IPS-15b (cell line): ENCODE data around the gene CDK5RAP2.

Experiments
- H3K27me3 ChIP-seq: one replicate; pipeline ENCODE4 v1.6.1; 2013; ENCODE audit warnings: low read length; ENCODE audit not compliant: control insufficient read depth, insufficient read depth
- H3K36me3 ChIP-seq: one replicate; pipeline ENCODE4 v1.6.1; 2013; ENCODE audit warnings: low read length; ENCODE audit not compliant: control insufficient read depth, insufficient read depth
- H3K4me1 ChIP-seq: one replicate; pipeline ENCODE4 v1.6.1; 2013; ENCODE audit warnings: mild to moderate bottlenecking, low read length; ENCODE audit not compliant: control insufficient read depth, insufficient read depth
- H3K4me3 ChIP-seq: one replicate; pipeline ENCODE4 v1.5.1; 2013; ENCODE audit warnings: low read depth, low read length
- H3K9ac ChIP-seq: one replicate; pipeline ENCODE4 v1.6.1; 2013; ENCODE audit warnings: low read depth, mild to moderate bottlenecking, low read length
- H3K9me3 ChIP-seq: one replicate; pipeline ENCODE4 v1.6.1; 2013; ENCODE audit warnings: mild to moderate bottlenecking, low read length; ENCODE audit not compliant: control insufficient read depth, insufficient read depth

Gene CDK5RAP2

GRCh38 chr9:120399940-120400339, 180.0 kb downstream of the CDK5RAP2 start:
- no peaks in the 10 kb centered on the region for H3K4me1 ChIP-seq
- H3K36me3 ChIP-seq = peaks cover 29% of the 10 kb centered on the region
- H3K27me3 ChIP-seq = no peaks in the 10 kb centered on the region
- H3K9me3 ChIP-seq = no peaks in the 10 kb centered on the region
- no peak overlapping the region for H3K4me3 ChIP-seq
- H3K9ac ChIP-seq = no peak overlapping the region

- H3K36me3 ChIP-seq = peaks cover 23% of the 10 kb centered on the region
- H3K4me3 ChIP-seq = no peak overlapping the region
- H3K27me3 ChIP-seq = no peaks in the 10 kb centered on the region
- no peaks in the 10 kb centered on the region for H3K4me1 ChIP-seq
- H3K9ac ChIP-seq = no peak overlapping the region
- H3K9me3 ChIP-seq = no peaks in the 10 kb centered on the region
Measured at GRCh38 chr9:120398286-120398685, 181.7 kb downstream of the CDK5RAP2 start.

- no peaks in the 10 kb centered on the region for H3K27me3 ChIP-seq
- no peaks in the 10 kb centered on the region for H3K9me3 ChIP-seq
- peaks cover 23% of the 10 kb centered on the region for H3K36me3 ChIP-seq
- H3K4me1 ChIP-seq = no peaks in the 10 kb centered on the region
- no peak overlapping the region for H3K4me3 ChIP-seq
- H3K9ac ChIP-seq = no peak overlapping the region
Measured at GRCh38 chr9:120397453-120397852, 182.5 kb downstream of the CDK5RAP2 start.

- Histone ChIP-seq H3K9ac (no peak overlapping the region), H3K36me3 (peaks cover 21% of the 10 kb centered on the region), H3K27me3 (no peaks in the 10 kb centered on the region), H3K9me3 (no peaks in the 10 kb centered on the region), H3K4me3 (no peak overlapping the region), H3K4me1 (no peaks in the 10 kb centered on the region)
Measured at GRCh38 chr9:120396931-120397330, 183.0 kb downstream of the CDK5RAP2 start.

- Histone ChIP-seq H3K4me3 (no peak overlapping the region), H3K9me3 (no peaks in the 10 kb centered on the region), H3K27me3 (no peaks in the 10 kb centered on the region), H3K4me1 (no peaks in the 10 kb centered on the region), H3K36me3 (peaks cover 25% of the 10 kb centered on the region), H3K9ac (no peak overlapping the region)
Measured at GRCh38 chr9:120396418-120396817, 183.5 kb downstream of the CDK5RAP2 start.

GRCh38 chr9:120395376-120395775, 184.6 kb downstream of the CDK5RAP2 start:
- Histone ChIP-seq H3K4me3 (no peak overlapping the region), H3K9me3 (no peaks in the 10 kb centered on the region), H3K9ac (no peak overlapping the region), H3K4me1 (no peaks in the 10 kb centered on the region), H3K36me3 (peaks cover 33% of the 10 kb centered on the region), H3K27me3 (no peaks in the 10 kb centered on the region)

GRCh38 chr9:120394058-120394669, 185.8 kb downstream of the CDK5RAP2 start:
- H3K27me3 ChIP-seq = no peaks in the 10 kb centered on the region
- no peaks in the 10 kb centered on the region for H3K9me3 ChIP-seq
- peaks cover 37% of the 10 kb centered on the region for H3K36me3 ChIP-seq
- H3K4me3 ChIP-seq = no peak overlapping the region
- no peak overlapping the region for H3K9ac ChIP-seq
- no peaks in the 10 kb centered on the region for H3K4me1 ChIP-seq

- Histone ChIP-seq H3K9ac (no peak overlapping the region), H3K4me1 (no peaks in the 10 kb centered on the region), H3K36me3 (peaks cover 37% of the 10 kb centered on the region), H3K27me3 (no peaks in the 10 kb centered on the region), H3K9me3 (no peaks in the 10 kb centered on the region), H3K4me3 (no peak overlapping the region)
Measured at GRCh38 chr9:120393386-120394057, 186.4 kb downstream of the CDK5RAP2 start.

- no peaks in the 10 kb centered on the region for H3K9me3 ChIP-seq
- H3K27me3 ChIP-seq = no peaks in the 10 kb centered on the region
- H3K9ac ChIP-seq = no peak overlapping the region
- no peaks in the 10 kb centered on the region for H3K4me1 ChIP-seq
- peaks cover 41% of the 10 kb centered on the region for H3K36me3 ChIP-seq
- no peak overlapping the region for H3K4me3 ChIP-seq
Measured at GRCh38 chr9:120392711-120393110, 187.3 kb downstream of the CDK5RAP2 start.

GRCh38 chr9:120392245-120392644, 187.7 kb downstream of the CDK5RAP2 start:
- H3K27me3 ChIP-seq = no peaks in the 10 kb centered on the region
- H3K9ac ChIP-seq = no peak overlapping the region
- no peaks in the 10 kb centered on the region for H3K9me3 ChIP-seq
- H3K4me1 ChIP-seq = no peaks in the 10 kb centered on the region
- H3K36me3 ChIP-seq = peaks cover 44% of the 10 kb centered on the region
- no peak overlapping the region for H3K4me3 ChIP-seq

GRCh38 chr9:120391691-120392090, 188.3 kb downstream of the CDK5RAP2 start:
- Histone ChIP-seq H3K4me1 (no peaks in the 10 kb centered on the region), H3K9me3 (no peaks in the 10 kb centered on the region), H3K36me3 (peaks cover 41% of the 10 kb centered on the region), H3K4me3 (no peak overlapping the region), H3K27me3 (no peaks in the 10 kb centered on the region), H3K9ac (no peak overlapping the region)

- H3K4me1 ChIP-seq = no peaks in the 10 kb centered on the region
- no peak overlapping the region for H3K4me3 ChIP-seq
- peaks cover 41% of the 10 kb centered on the region for H3K36me3 ChIP-seq
- H3K9ac ChIP-seq = no peak overlapping the region
- H3K27me3 ChIP-seq = no peaks in the 10 kb centered on the region
- H3K9me3 ChIP-seq = no peaks in the 10 kb centered on the region
Measured at GRCh38 chr9:120390637-120391190, 189.3 kb downstream of the CDK5RAP2 start.
